GM18951 (cell line): ENCODE measurements around the gene TPSAB1.

Experiments used
- POLR2A ChIP-seq: IDR thresholded peaks from 4 replicates; pipeline ENCODE4 v1.6.1; 2011; ENCODE audit warnings: mild to moderate bottlenecking; ENCODE audit not compliant: insufficient read length, insufficient read depth; ENCODE audit errors: extremely low read depth
- in situ Hi-C: fragments of 300-500 bp; cut with MboI; formaldehyde crosslinking; loops from one replicate; pipeline ENCODE4 v1.12.0; 2022; ENCODE audit warnings: low sequenced_read_pairs, mixed read lengths, inconsistent platforms; ENCODE audit not compliant: unreplicated experiment

TPSAB1 gene

DNA sequence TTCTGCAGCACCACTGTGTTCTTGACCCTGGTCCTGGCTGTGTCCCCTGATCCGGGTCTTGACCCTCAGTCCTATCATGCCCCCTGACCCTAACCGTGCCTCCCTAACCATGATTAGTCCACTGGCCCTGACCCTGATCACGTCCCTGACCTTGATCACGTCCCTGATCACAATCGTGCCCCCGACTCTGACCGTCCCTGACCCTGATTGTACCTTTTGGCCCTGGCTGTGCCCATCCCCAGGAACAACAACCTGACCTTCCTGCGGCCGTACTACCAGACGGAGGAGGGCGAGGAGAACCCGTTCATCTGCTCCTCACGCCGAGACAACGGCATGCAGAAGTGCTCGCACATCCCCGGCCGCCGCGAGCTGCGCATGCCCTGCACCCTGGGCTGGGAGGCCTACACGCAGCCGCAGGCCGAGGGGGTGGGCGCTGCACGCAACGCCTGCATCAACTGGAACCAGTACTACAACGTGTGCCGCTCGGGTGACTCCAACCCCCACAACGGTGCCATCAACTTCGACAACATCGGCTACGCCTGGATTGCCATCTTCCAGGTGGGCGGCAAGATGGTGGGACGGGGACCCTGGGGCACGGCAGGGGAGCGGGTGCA lies 40.4 kb upstream of the TPSAB1 start:
- TF ChIP-seq POLR2A: no peak
- in situ Hi-C loops: no loop called here

DNA sequence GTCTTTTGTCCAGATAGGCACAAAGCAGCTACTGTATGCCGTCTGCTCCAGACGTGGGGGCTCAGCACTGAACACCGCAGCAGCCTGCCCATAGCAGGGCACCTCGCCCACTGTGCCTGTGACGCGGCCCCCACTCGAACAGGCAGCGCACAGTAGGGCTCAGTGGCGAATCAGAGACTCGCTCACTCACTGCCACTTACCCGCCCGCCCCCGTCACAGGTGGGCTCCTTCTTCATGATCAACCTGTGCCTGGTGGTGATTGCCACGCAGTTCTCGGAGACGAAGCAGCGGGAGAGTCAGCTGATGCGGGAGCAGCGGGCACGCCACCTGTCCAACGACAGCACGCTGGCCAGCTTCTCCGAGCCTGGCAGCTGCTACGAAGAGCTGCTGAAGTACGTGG lies 39.1 kb upstream of the TPSAB1 start:
- in situ Hi-C loops: no loop called here
- no peak for TF ChIP-seq POLR2A

DNA sequence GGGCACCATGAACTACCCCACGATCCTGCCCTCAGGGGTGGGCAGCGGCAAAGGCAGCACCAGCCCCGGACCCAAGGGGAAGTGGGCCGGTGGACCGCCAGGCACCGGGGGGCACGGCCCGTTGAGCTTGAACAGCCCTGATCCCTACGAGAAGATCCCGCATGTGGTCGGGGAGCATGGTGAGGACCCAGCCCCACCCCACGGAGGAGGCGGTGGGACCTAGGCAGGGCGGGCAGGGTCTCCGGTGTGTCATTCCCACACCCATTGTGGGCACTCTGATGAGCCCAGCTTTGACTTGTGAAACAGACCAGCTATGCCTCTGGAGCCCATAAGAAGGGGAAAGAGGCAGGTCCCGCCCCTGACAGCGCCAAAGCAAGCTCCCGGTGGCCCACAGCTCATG lies 38.2 kb upstream of the TPSAB1 start:
- no peak for TF ChIP-seq POLR2A
- in situ Hi-C loops: no loop called here

GRCh38 chr16:1204933-1205332 lies 35.6 kb upstream of the TPSAB1 start:
- TF ChIP-seq POLR2A: no peak
- in situ Hi-C loops: no loop called here

- in situ Hi-C loops: no loop called here
- no peak for TF ChIP-seq POLR2A
These were observed 34.2 kb upstream of the TPSAB1 start for GRCh38 chr16:1206326-1206725.

GRCh38 chr16:1206786-1207185 lies 33.7 kb upstream of the TPSAB1 start:
- in situ Hi-C loops: no loop called here

DNA sequence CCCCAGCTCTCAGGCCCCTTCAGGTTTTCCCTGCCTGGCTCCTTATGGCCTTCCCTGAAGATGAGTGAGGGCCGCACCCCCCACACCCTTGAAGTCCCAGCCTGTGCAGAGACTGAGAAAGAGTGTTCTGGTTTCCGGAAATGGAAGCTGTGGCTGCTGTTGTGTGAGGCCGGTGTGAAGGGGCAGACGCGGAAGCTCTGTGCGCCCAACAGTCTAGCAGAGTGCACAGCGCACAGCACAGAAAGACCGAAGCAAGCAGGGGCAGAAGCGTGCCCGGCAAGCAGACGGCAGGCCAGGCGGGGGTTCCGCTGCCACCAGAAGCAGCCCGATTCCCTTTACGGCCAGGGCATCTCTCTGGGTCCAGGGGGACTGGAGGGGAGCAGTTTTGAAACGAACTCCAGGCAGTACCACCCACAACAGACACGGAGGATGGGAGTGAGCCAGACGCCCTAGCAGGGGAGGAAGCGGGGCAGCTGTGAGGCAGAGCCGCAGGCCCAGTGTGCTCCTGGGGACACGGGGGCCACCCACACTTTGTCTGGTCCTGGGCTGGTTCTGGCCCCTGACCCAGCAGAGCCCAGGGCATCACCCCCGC lies 32.2 kb upstream of the TPSAB1 start:
- in situ Hi-C loops: no loop called here
- no peak for TF ChIP-seq POLR2A

More at GRCh38 chr16:1206786-1207185, 33.7 kb upstream of the TPSAB1 start:
- no peak for TF ChIP-seq POLR2A

DNA sequence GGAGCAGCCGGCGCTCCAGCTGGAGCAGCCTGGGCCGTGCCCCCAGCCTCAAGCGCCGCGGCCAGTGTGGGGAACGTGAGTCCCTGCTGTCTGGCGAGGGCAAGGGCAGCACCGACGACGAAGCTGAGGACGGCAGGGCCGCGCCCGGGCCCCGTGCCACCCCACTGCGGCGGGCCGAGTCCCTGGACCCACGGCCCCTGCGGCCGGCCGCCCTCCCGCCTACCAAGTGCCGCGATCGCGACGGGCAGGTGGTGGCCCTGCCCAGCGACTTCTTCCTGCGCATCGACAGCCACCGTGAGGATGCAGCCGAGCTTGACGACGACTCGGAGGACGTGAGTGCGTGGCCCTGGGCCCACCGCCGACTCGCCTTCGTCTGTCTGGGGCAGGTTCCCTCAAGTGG lies 31.4 kb upstream of the TPSAB1 start:
- in situ Hi-C loops: no loop called here
- no peak for TF ChIP-seq POLR2A

- TF ChIP-seq POLR2A: no peak
- in situ Hi-C loops: no loop called here
These were observed 30.0 kb upstream of the TPSAB1 start for GRCh38 chr16:1210461-1210860.

GRCh38 chr16:1211451-1212268 lies 28.8 kb upstream of the TPSAB1 start:
- TF ChIP-seq POLR2A: no peak
- in situ Hi-C loops: no loop called here

DNA sequence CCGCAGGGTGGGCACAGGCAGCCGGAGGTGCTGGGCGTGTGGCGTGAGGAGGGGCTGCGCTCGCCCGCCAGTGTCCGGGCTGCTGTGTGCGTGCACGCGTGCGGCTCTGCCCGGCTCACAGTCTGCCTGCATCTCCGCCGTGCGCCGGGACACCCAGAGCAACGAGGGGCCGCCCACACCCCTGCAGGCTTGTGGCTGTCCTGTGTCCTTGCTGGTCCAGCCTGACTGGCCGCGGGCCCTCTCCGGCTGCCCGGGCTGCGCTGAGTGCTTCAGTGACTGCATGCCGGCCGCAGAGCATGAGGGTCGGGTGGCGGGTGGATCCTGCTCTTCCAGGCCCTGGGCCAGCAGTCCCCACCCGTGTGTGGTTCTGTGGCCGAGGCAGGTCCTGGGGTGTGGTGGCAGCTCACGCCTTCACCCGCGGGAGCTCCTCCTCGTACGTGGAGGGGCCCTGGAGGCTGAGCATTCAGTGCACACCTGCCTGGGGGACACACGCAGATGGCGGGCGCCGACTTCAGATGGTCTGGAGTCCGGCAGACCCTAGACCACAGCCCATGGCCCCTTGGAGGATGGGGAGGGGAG lies 27.8 kb upstream of the TPSAB1 start:
- no peak for TF ChIP-seq POLR2A
- in situ Hi-C loops: no loop called here

GRCh38 chr16:1213231-1213630 lies 27.3 kb upstream of the TPSAB1 start:
- in situ Hi-C loops: no loop called here
- no peak for TF ChIP-seq POLR2A

DNA sequence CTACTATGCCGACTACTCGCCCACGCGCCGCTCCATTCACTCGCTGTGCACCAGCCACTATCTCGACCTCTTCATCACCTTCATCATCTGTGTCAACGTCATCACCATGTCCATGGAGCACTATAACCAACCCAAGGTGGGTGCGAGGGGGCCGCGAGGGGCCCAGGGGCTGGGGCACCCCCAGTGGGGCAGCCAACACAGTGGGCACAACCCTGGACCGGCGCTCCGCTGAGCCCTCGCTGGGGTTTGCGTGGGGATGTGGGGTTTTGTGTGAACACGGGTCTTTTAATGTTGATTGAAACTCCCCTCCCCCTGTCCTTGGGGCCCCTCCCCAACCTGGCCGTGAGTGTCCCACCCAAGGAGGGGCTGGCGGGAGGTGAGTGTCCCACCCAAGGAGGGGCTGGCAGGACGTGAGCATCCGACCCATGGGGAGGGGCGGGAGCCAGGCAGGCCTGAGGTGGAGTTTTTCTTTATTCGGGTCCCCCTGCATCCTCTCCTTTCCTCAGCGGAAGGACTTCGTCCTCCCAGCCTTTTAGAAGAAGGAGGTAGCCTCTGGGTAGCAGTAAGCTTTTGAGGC lies 26.6 kb upstream of the TPSAB1 start:
- in situ Hi-C loops: no loop called here
- no peak for TF ChIP-seq POLR2A
